Endothelial cell of umbilical vein (primary cell): ENCODE measurements around the gene HDAC4.

Experiments used
- EZH2 ChIP-seq: IDR thresholded peaks from 2 replicates; pipeline ENCODE4 v1.6.1; 2012; ENCODE audit warnings: borderline replicate concordance, low read depth, mild to moderate bottlenecking, moderate library complexity, low read length, inconsistent platforms; ENCODE audit not compliant: severe bottlenecking
- FOS ChIP-seq: IDR thresholded peaks from 2 replicates; pipeline ENCODE4 v1.6.1; 2011; ENCODE audit warnings: mild to moderate bottlenecking, low read length, moderate library complexity, borderline replicate concordance; ENCODE audit not compliant: insufficient read depth
- JUN ChIP-seq: IDR thresholded peaks from 2 replicates; pipeline ENCODE4 v1.6.1; 2011; ENCODE audit warnings: borderline replicate concordance, low read depth; ENCODE audit not compliant: insufficient read length, insufficient read depth
- MAX ChIP-seq: IDR thresholded peaks from 2 replicates; pipeline ENCODE4 v1.6.1; 2011; ENCODE audit not compliant: insufficient read depth, insufficient read length
- MYC ChIP-seq: IDR thresholded peaks from one replicate; pipeline ENCODE4 v1.6.1; 2011; ENCODE audit warnings: mild to moderate bottlenecking, low read depth, low read length
- POLR2A ChIP-seq: IDR thresholded peaks from 2 replicates; pipeline ENCODE4 v1.6.1; 2012; ENCODE audit warnings: low read depth, mild to moderate bottlenecking, control low read depth, low read length
- POLR2AphosphoS5 ChIP-seq: IDR thresholded peaks from 2 replicates; pipeline ENCODE4 v1.6.1; 2012; ENCODE audit warnings: low read depth, mild to moderate bottlenecking, control low read depth, low read length, moderate library complexity; ENCODE audit not compliant: insufficient read depth
- TF ChIP-seq, protein P1 (sequence below), 2 donors: IDR thresholded peaks; 1 replicate in 1 of 2; 2 replicates in 1 of 2; pipeline ENCODE4 v1.5.1; 2011; ENCODE audit warnings: low read length in 2 of 2, mild to moderate bottlenecking in 2 of 2, moderate library complexity in 2 of 2, control low read depth in 1 of 2, inconsistent platforms in 1 of 2, low read depth in 1 of 2; ENCODE audit not compliant: insufficient read depth in 1 of 2; ENCODE audit errors: extremely low read depth in 1 of 2

DNA sequence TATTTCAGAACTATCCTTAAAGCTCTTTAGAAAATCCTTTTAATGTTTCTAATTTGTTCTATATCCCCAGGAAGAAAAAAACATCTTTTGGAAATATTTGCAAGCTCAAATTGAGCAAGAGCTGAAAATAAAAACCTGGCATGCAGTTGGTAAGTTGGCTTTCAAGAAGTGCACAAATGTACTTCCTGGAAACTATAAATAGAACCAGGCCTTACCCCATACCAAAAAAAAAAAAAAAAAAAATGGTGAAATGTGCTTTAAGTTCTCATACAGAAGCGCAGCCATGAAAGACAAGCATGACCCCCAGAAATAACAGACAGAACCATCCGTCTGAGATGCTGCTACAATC lies 178.5 kb downstream of the HDAC4 start:
- TF ChIP-seq, protein P1, sequence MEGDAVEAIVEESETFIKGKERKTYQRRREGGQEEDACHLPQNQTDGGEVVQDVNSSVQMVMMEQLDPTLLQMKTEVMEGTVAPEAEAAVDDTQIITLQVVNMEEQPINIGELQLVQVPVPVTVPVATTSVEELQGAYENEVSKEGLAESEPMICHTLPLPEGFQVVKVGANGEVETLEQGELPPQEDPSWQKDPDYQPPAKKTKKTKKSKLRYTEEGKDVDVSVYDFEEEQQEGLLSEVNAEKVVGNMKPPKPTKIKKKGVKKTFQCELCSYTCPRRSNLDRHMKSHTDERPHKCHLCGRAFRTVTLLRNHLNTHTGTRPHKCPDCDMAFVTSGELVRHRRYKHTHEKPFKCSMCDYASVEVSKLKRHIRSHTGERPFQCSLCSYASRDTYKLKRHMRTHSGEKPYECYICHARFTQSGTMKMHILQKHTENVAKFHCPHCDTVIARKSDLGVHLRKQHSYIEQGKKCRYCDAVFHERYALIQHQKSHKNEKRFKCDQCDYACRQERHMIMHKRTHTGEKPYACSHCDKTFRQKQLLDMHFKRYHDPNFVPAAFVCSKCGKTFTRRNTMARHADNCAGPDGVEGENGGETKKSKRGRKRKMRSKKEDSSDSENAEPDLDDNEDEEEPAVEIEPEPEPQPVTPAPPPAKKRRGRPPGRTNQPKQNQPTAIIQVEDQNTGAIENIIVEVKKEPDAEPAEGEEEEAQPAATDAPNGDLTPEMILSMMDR (IDR thresholded peaks at IDR 0.05; ENCODE audit: extremely low read depth in 1 of 2, insufficient read depth in 1 of 2, low read depth in 1 of 2, low read length in 2 of 2) = no peak
- TF ChIP-seq MAX (no peak), POLR2AphosphoS5 (no peak), EZH2 (no peak), JUN (no peak), MYC (no peak), FOS (no peak), POLR2A (no peak)
